ENCODE data around the gene AMT. TPM values are rescaled to one million over a fixed set of nuclear protein-coding genes. Genes with fewer than 3 reads are reported as not detected.

Gene AMT
- total and polyA plus RNA-seq, 9 donors, result 6.4 to 23.7 (median 12.1) TPM

DNA sequence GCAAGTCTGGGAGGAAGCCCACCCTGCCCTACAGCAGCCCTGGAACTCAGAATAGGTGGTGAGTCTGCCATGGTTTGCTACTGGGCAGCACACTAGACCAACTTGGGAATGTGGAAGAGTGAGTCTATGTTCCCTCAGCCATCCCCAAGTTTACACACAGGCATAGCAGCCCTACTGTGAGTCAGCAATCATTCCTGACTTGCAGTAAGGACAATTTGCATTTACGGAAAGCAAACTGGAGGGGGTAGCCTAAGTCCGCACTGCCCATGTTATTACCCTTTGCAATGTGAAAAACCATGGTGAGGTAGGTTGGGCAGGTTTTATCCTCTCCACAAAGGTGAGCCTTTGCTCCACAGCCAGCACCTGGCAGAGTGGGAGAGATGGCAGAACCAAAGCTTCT lies 5.4 kb downstream of the AMT start:
- intact Hi-C loops (cut with DNase I), result loop anchor here in 1 of 4 donors (10.0 kb wide), 1 partner anchor 48 kb away; no protein-coding TSS in a partner anchor
- H3K27ac ChIP-seq, result no peak overlapping the region
- no peak for DNase-seq
- H3K4me3 ChIP-seq, result no peak overlapping the region
- H3K9me3 ChIP-seq, result no peaks in the 10 kb centered on the region
- peaks cover 6% of the 10 kb centered on the region for H3K4me1 ChIP-seq (ENCODE audit: insufficient read depth)
- TF ChIP-seq EP300 (IDR thresholded peaks at IDR 0.05), result no peak
- no peak for TF ChIP-seq POLR2A (IDR thresholded peaks at IDR 0.05)
- TF ChIP-seq CTCF (IDR thresholded peaks at IDR 0.05), result no peak
- H3K27me3 ChIP-seq, result no peaks in the 10 kb centered on the region
- 88 to 95% (median 91%) methylated on average over 2 of the region's 2 CpGs for WGBS, 3 donors
- no peaks in the 10 kb centered on the region for H3K36me3 ChIP-seq

DNA sequence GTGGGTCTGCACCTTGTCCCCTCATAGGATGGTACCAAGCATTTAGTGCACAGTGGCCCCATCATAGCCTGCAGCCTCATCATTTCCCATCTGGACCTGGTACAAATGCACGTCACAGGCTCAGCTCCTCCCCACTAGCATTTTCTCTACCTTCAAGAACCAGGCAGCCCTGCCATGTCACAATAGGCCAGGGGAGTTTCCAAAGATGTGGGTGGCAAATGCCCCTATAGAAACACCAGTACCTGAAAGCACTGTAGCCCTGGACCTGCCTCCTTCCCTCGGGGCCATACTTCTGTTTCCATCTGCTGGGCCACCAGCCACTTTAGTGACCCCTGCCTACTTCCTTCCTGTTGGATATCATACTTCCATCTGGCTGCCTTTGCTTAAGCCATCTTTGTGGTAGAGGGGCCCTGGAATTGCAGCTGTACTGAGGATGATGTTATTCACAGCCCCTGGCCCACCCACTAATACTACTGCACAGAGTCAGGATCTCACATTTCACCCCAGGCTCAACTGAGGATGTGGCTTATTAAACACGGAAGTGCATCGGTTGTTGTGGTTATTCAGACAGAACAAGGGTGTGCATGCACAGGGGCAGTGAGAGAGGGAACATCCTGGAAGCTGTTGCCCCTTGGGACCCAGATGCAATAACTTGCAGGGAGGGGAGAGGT lies 6.2 kb downstream of the AMT start:
- TF ChIP-seq CTCF (IDR thresholded peaks at IDR 0.05) (no peak), EP300 (IDR thresholded peaks at IDR 0.05) (no peak), POLR2A (IDR thresholded peaks at IDR 0.05) (no peak)

DNA sequence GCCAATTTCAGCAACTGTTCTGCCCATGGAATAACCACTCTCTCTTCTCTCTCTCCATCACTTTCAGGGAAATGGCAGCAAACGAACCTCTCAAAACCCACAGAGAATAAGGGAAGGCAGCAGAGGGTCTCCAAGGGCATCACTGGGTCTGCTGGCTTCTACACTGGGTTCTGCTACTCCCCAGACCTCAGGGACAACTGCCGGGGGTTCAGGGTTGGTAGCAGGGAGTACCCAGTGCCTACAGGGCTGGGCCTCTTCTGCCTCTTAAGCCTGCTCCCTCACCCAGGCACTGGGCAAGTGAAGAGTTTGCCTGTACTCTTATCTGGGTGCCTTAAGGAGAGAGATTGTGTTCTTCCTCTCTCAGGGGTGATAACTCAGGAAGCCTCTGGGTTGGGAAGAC lies 7.5 kb downstream of the AMT start:
- no peak for TF ChIP-seq CTCF (IDR thresholded peaks at IDR 0.05)
- no peak for TF ChIP-seq EP300 (IDR thresholded peaks at IDR 0.05)
- no peak for TF ChIP-seq POLR2A (IDR thresholded peaks at IDR 0.05)
- WGBS, 3 donors, result 87 to 100% (median 97%) methylated on average over 2 of the region's 2 CpGs
- H3K4me3 ChIP-seq, result no peak overlapping the region
- no peak for DNase-seq
- H3K27me3 ChIP-seq, result no peaks in the 10 kb centered on the region
- no peaks in the 10 kb centered on the region for H3K36me3 ChIP-seq
- peaks cover 6% of the 10 kb centered on the region for H3K4me1 ChIP-seq (ENCODE audit: insufficient read depth)
- no peaks in the 10 kb centered on the region for H3K9me3 ChIP-seq
- no peak overlapping the region for H3K27ac ChIP-seq
- intact Hi-C loops (cut with DNase I), result loop anchor here in 1 of 4 donors (5.0 to 10.0 kb wide), 2 partner anchors 50 to 57 kb away; partner anchors contain the start of gene GPX1

More for the DNA sequence above, 6.2 kb downstream of the AMT start:
- Histone ChIP-seq H3K4me1 (ENCODE audit: insufficient read depth) (peaks cover 6% of the 10 kb centered on the region), H3K27ac (no peak overlapping the region), H3K36me3 (no peaks in the 10 kb centered on the region), H3K9me3 (no peaks in the 10 kb centered on the region), H3K4me3 (no peak overlapping the region), H3K27me3 (no peaks in the 10 kb centered on the region)
- intact Hi-C loops (cut with DNase I), result loop anchor here in 1 of 4 donors (10.0 kb wide), 1 partner anchor 49 kb away; no protein-coding TSS in a partner anchor
- 40 to 47% (median 44%) methylated on average over 4 of the region's 4 CpGs for WGBS, 3 donors
- DNase-seq, result no peak

DNA sequence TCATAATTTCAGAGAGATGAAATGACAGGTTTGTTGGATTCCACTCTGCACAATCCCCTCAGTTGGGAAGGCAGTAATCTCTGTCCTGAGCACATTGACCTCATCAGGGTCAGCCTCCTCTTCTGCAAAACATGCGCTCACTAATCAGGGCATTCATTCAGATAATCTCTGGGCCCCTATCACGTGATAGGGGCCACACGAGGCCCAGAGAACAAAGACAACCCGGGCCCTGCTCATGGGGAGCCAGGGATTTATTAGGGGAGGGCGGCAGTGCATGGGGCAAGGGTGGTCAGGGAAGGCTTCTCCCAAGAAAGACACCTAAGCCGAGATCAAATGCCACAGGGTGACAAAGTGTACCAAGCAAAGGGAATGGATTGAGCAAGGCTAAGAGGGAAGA lies 8.9 kb downstream of the AMT start:
- TF ChIP-seq EP300 (IDR thresholded peaks at IDR 0.05), result no peak
- TF ChIP-seq CTCF (IDR thresholded peaks at IDR 0.05), result no peak
- no peak for TF ChIP-seq POLR2A (IDR thresholded peaks at IDR 0.05)
- H3K4me1 ChIP-seq (ENCODE audit: insufficient read depth), result peaks cover 9% of the 10 kb centered on the region
- intact Hi-C loops (cut with DNase I), result loop anchor here in 1 of 4 donors (5.0 to 10.0 kb wide), 2 partner anchors 51 to 56 kb away; partner anchors contain the start of gene GPX1
- no peak for DNase-seq
- peak overlapping the region in 1 of 2 donors; percentile 75 for H3K27ac ChIP-seq
- H3K27me3 ChIP-seq, result no peaks in the 10 kb centered on the region
- H3K9me3 ChIP-seq, result no peaks in the 10 kb centered on the region
- H3K36me3 ChIP-seq, result no peaks in the 10 kb centered on the region
- H3K4me3 ChIP-seq, result no peak overlapping the region
- 70 to 86% (median 73%) methylated on average over 6 of the region's 6 CpGs for WGBS, 3 donors
